PC-9 (cell line): ENCODE results near the gene SMIM28. TPM values are rescaled to one million over a fixed set of nuclear protein-coding genes. Genes with fewer than 3 reads are reported as not detected.

Experiments
- BruUV-seq: library from RNA; stranded (reverse); fragments of 400-500 nt; replicated peaks from 2 replicates; lab custom pipeline; 2021; lab: Mats Ljungman, UMichigan
- CTCF ChIA-PET: fragments of 300-600 bp; sonication (Branson Sonifier 250); formaldehyde crosslinking; loops from one replicate; lab custom pipeline; 2022; ENCODE audit warnings: antibody characterized with exemption; lab: Charles Lee
- POLR2A ChIA-PET: fragments of 300-600 bp; sonication (Branson Sonifier 250); formaldehyde crosslinking; loops from one replicate; lab custom pipeline; 2022; ENCODE audit warnings: antibody characterized with exemption; ENCODE audit not compliant: unreplicated experiment; lab: Charles Lee
- DNase-seq, 2 experiments: peaks; one replicate each; pipeline versions ENCODE4 v3.0.0 to v3.0.0-alpha.2; 2015 to 2022; ENCODE audit warnings: mixed read lengths in 1 of 2
- H2AFZ ChIP-seq: fragments of 200-600 bp; sonication (generic); 2 replicates; pipeline ENCODE4 v1.8.1; 2017; ENCODE audit warnings: antibody characterized with exemption
- H3F3A ChIP-seq: fragments of 200-600 bp; sonication (generic); 2 replicates; pipeline ENCODE4 v1.8.1; 2017; ENCODE audit warnings: antibody characterized with exemption, mild to moderate bottlenecking, low read depth; ENCODE audit not compliant: insufficient read depth
- H3K27ac ChIP-seq: fragments of 200-600 bp; sonication (generic); 2 replicates; pipeline ENCODE4 v1.6.1; 2016; ENCODE audit warnings: mixed run types
- H3K27me3 ChIP-seq: fragments of 200-600 bp; sonication (generic); 2 replicates; pipeline ENCODE4 v1.6.1; 2016; ENCODE audit warnings: low read depth, mixed run types; ENCODE audit not compliant: insufficient read depth
- H3K36me3 ChIP-seq: fragments of 200-600 bp; sonication (generic); 2 replicates; pipeline ENCODE4 v1.6.1; 2016; ENCODE audit warnings: low read depth, mixed run types
- H3K4me1 ChIP-seq: fragments of 200-600 bp; sonication (generic); replicated peaks from 2 replicates; pipeline ENCODE4 v1.6.1; 2016; ENCODE audit warnings: mixed run types; ENCODE audit not compliant: insufficient read depth
- H3K4me2 ChIP-seq: fragments of 200-600 bp; sonication (generic); 2 replicates; pipeline ENCODE4 v1.6.1; 2017; ENCODE audit warnings: mixed run types
- H3K4me3 ChIP-seq: fragments of 200-600 bp; sonication (generic); 2 replicates; pipeline ENCODE4 v1.6.1; 2016; ENCODE audit warnings: mixed run types
- H3K79me2 ChIP-seq: fragments of 200-600 bp; sonication (generic); 2 replicates; pipeline ENCODE4 v1.6.1; 2017; ENCODE audit warnings: low read depth, mixed run types
- H3K9me2 ChIP-seq: fragments of 200-600 bp; sonication (generic); 2 replicates; pipeline ENCODE4 v1.8.1; 2017; ENCODE audit warnings: mild to moderate bottlenecking; ENCODE audit not compliant: insufficient read depth
- H3K9me3 ChIP-seq: fragments of 200-600 bp; sonication (generic); 2 replicates; pipeline ENCODE4 v1.8.1; 2016; ENCODE audit warnings: low read depth; ENCODE audit not compliant: insufficient read depth
- H4K20me1 ChIP-seq: fragments of 200-600 bp; sonication (generic); 2 replicates; pipeline ENCODE4 v1.8.1; 2017; ENCODE audit not compliant: insufficient read depth
- CTCF ChIP-seq: fragments of 200-600 bp; sonication (generic); conservative IDR thresholded peaks from 2 replicates; pipeline ENCODE4 v1.6.1; 2017; ENCODE audit warnings: mixed run types, antibody characterized with exemption, mild to moderate bottlenecking, moderate library complexity
- EZH2 ChIP-seq: fragments of 200-600 bp; sonication (generic); IDR thresholded peaks from 2 replicates; pipeline ENCODE4 v1.8.0; 2017; ENCODE audit warnings: antibody characterized with exemption, low read depth
- intact Hi-C: fragments of 100-400 bp; cut with micrococcal nuclease; formaldehyde crosslinking; loops from one replicate; pipeline ENCODE4 v1.10.0; 2022; ENCODE audit not compliant: unreplicated experiment
- total RNA-seq: library from RNA; stranded (reverse); gene quantifications from 2 replicates; pipeline ENCODE4 v1.2.3, GENCODE V29; 2021

Gene SMIM28
- total RNA-seq, 1 experiment from 2014 or later = not detected

- H3K9me2 ChIP-seq = no peaks in the 10 kb centered on the region; the same call in 1 of the 2 replicates
- TF ChIP-seq CTCF (no peak), EZH2 (no peak)
- H3K4me3 ChIP-seq = no peak overlapping the region
- DNase-seq = peak in 1 of 2 experiments; percentile 19
- no peaks in the 10 kb centered on the region; the same call in 1 of the 2 replicates for H3F3A ChIP-seq
- H3K9me3 ChIP-seq = no peaks in the 10 kb centered on the region
- no peaks in the 10 kb centered on the region for H3K27me3 ChIP-seq
- intact Hi-C loops = no loop called here
- no peak overlapping the region for H2AFZ ChIP-seq
- H3K79me2 ChIP-seq = no peaks in the 10 kb centered on the region
- H3K4me1 ChIP-seq = peaks cover 12% of the 10 kb centered on the region
- H3K4me2 ChIP-seq = no peak overlapping the region
- ChIA-PET CTCF (no interaction called here), POLR2A (no interaction called here)
- H3K27ac ChIP-seq = no peak overlapping the region
- H3K36me3 ChIP-seq = no peaks in the 10 kb centered on the region
- no TSS peak for BruUV-seq
- H4K20me1 ChIP-seq = no peaks in the 10 kb centered on the region
Measured at GRCh38 chr6:138377042-138377441, 663 bp upstream of the SMIM28 start.

- H3K27ac ChIP-seq = no peak overlapping the region
- H3K9me2 ChIP-seq = no peaks in the 10 kb centered on the region; the same call in 1 of the 2 replicates
- H4K20me1 ChIP-seq = no peaks in the 10 kb centered on the region
- no TSS peak for BruUV-seq
- no peaks in the 10 kb centered on the region for H3K27me3 ChIP-seq
- H3K4me1 ChIP-seq = peaks cover 12% of the 10 kb centered on the region
- H3K79me2 ChIP-seq = no peaks in the 10 kb centered on the region
- H3K4me2 ChIP-seq = no peak overlapping the region
- TF ChIP-seq CTCF = no peak
- TF ChIP-seq EZH2 = no peak
- intact Hi-C loops = no loop called here
- H3K4me3 ChIP-seq = no peak overlapping the region
- DNase-seq = peak in 1 of 2 experiments; percentile 8
- H3F3A ChIP-seq = no peaks in the 10 kb centered on the region; the same call in 1 of the 2 replicates
- H3K9me3 ChIP-seq = no peaks in the 10 kb centered on the region
- ChIA-PET CTCF (no interaction called here), POLR2A (no interaction called here)
- H2AFZ ChIP-seq = no peak overlapping the region
- H3K36me3 ChIP-seq = no peaks in the 10 kb centered on the region
Measured at GRCh38 chr6:138378463-138378862, 758 bp downstream of the SMIM28 start.

- Histone ChIP-seq H3F3A (no peaks in the 10 kb centered on the region; the same call in 1 of the 2 replicates), H3K4me1 (peaks cover 20% of the 10 kb centered on the region), H2AFZ (no peak overlapping the region), H3K36me3 (no peaks in the 10 kb centered on the region), H3K4me2 (0 out of 2 replicates have a peak overlapping the region, but pooled peaks have one; percentile 3), H3K79me2 (no peaks in the 10 kb centered on the region), H3K9me3 (no peaks in the 10 kb centered on the region), H3K4me3 (no peak overlapping the region), H4K20me1 (no peaks in the 10 kb centered on the region), H3K9me2 (no peaks in the 10 kb centered on the region), H3K27me3 (no peaks in the 10 kb centered on the region), H3K27ac (peak overlapping the region; percentile 10)
- DNase-seq = peak in 1 of 2 experiments; percentile 79
- no peak for TF ChIP-seq CTCF
- TF ChIP-seq EZH2 = no peak
- ChIA-PET POLR2A (no interaction called here), CTCF (no interaction called here)
- BruUV-seq = no TSS peak
- intact Hi-C loops = no loop called here
Measured at GRCh38 chr6:138382498-138383265, 5.0 kb downstream of the SMIM28 start.
